Measurements from ENCODE around the gene ADORA1.

- no peak for TF ChIP-seq POLR2A (IDR thresholded peaks at IDR 0.05; ENCODE audit: low read depth, low read length)
- no peak for TF ChIP-seq CTCF (IDR thresholded peaks at IDR 0.05; ENCODE audit: extremely low read depth in 1 of 2, insufficient read depth in 1 of 2, low read depth in 1 of 2, low read length in 2 of 2)
- no peak for TF ChIP-seq EZH2 (IDR thresholded peaks at IDR 0.05; ENCODE audit: borderline replicate concordance, low read depth, low read length, severe bottlenecking)
- no peak for TF ChIP-seq POLR2AphosphoS5 (IDR thresholded peaks at IDR 0.05; ENCODE audit: insufficient read depth, low read depth, low read length)
- TF ChIP-seq MYC (IDR thresholded peaks at IDR 0.05; ENCODE audit: low read depth, low read length) = no peak
- no peak for TF ChIP-seq MAX (IDR thresholded peaks at IDR 0.05; ENCODE audit: insufficient read depth, insufficient read length)
Measured at GRCh38 chr1:203168991-203169390, 41.5 kb downstream of the ADORA1 start.
